HepG2 (cell line): ENCODE measurements around the gene PPP4R1. TPM values are rescaled to one million over a fixed set of nuclear protein-coding genes. Genes with fewer than 3 reads are reported as not detected.

Experiments used
- ATAC-seq: fragments of 200-7000 bp; cut with Tn5 transposase; 3 replicates; pipeline ENCODE4 v1.9.1; 2020; ENCODE audit warnings: mild to moderate bottlenecking, moderate library complexity
- BruUV-seq: library from RNA; stranded (reverse); fragments of 400-500 nt; replicated peaks from 2 replicates; lab custom pipeline; 2021; lab: Mats Ljungman, UMichigan
- CTCF ChIA-PET: fragments of 300-600 bp; formaldehyde crosslinking; extraction: SDS; loops from one replicate; lab custom pipeline; 2021; ENCODE audit warnings: low total read pairs, inconsistent platforms, low intra/inter-chr PET ratio; lab: Yijun Ruan, JAX
- POLR2A ChIA-PET: fragments of 350-600 bp; sonication (Branson Sonifier 250); formaldehyde crosslinking; loops from one replicate; lab custom pipeline; 2020; ENCODE audit warnings: antibody characterized with exemption, inconsistent platforms; lab: Yijun Ruan, JAX
- DNase-seq: peaks from one replicate; pipeline ENCODE4 v3.0.0-alpha.2; 2015; ENCODE audit warnings: low spot score
- FAIRE-seq: peaks from 3 replicates; lab custom pipeline; 2011; peaks lifted over from hg19 to GRCh38; lab: Jason Lieb, UNC
- H2AFZ ChIP-seq: one replicate; pipeline ENCODE4 v1.6.1; 2011; ENCODE audit warnings: low read length, inconsistent platforms
- H3K27ac ChIP-seq: fragments of 300-600 bp; 3 replicates; pipeline ENCODE4 v1.8.0; 2011; ENCODE audit warnings: mixed run types, mild to moderate bottlenecking, mixed read lengths, low read length, inconsistent platforms; ENCODE audit not compliant: insufficient read depth; ENCODE audit errors: extremely low read length
- H3K27me3 ChIP-seq, 2 experiments: fragments of 200-600 bp in 1 of 2; 2 replicates in 1 of 2; 3 replicates in 1 of 2; pipeline versions ENCODE4 v1.6.0 to v1.8.0; 2011; ENCODE audit warnings: low read length in 2 of 2, mild to moderate bottlenecking in 2 of 2, moderate library complexity in 2 of 2, inconsistent platforms in 1 of 2; ENCODE audit not compliant: insufficient read depth in 2 of 2, control insufficient read depth in 1 of 2
- H3K36me3 ChIP-seq, 2 experiments: fragments of 200-600 bp in 1 of 2; replicated peaks in 1 of 2; 2 replicates in 1 of 2; 3 replicates in 1 of 2; pipeline versions ENCODE4 v1.5.1 to v1.8.0; 2011; ENCODE audit warnings: low read length in 2 of 2, inconsistent platforms in 1 of 2; ENCODE audit not compliant: insufficient read depth in 2 of 2, control insufficient read depth in 1 of 2
- H3K4me1 ChIP-seq: 2 replicates; pipeline ENCODE4 v1.5.1; 2012; ENCODE audit warnings: low read length, inconsistent platforms; ENCODE audit not compliant: insufficient read depth
- H3K4me2 ChIP-seq: 2 replicates; pipeline ENCODE4 v1.6.0; 2011; ENCODE audit warnings: low read depth, low read length, inconsistent platforms
- H3K4me3 ChIP-seq, 3 experiments: fragments of 200-600 bp in 1 of 3; sonication (generic), shearing (Covaris generic) in 1 of 3; replicated peaks in 1 of 3; 2 replicates each; pipeline ENCODE4 v1.5.1; 2011 to 2016; ENCODE audit warnings: low read length in 3 of 3, inconsistent platforms in 2 of 3, low read depth in 2 of 3, mild to moderate bottlenecking in 2 of 3, control low read depth in 1 of 3, mixed read lengths in 1 of 3; ENCODE audit not compliant: insufficient read depth in 1 of 3
- H3K79me2 ChIP-seq: one replicate; pipeline ENCODE4 v1.6.1; 2011; ENCODE audit warnings: low read length, inconsistent platforms; ENCODE audit not compliant: insufficient read depth
- H3K9ac ChIP-seq: 2 replicates; pipeline ENCODE4 v1.6.0; 2011; ENCODE audit warnings: mild to moderate bottlenecking, low read depth, low read length, inconsistent platforms; ENCODE audit not compliant: insufficient read depth
- H3K9me3 ChIP-seq: 2 replicates; pipeline ENCODE4 v1.5.1; 2012; ENCODE audit warnings: mild to moderate bottlenecking, low read length
- H4K20me1 ChIP-seq: 2 replicates; pipeline ENCODE4 v1.6.0; 2011; ENCODE audit warnings: inconsistent platforms, mild to moderate bottlenecking, low read length, moderate library complexity; ENCODE audit not compliant: insufficient read depth
- MNT ChIP-seq: fragments of 450-650 bp; IDR thresholded peaks from 2 replicates; pipeline ENCODE4 v1.6.1; 2016
- NFE2 ChIP-seq: sonication (generic); formaldehyde crosslinking; IDR thresholded peaks from 2 replicates; pipeline ENCODE4 v1.4.0; 2020; ENCODE audit warnings: missing genetic modification reagents
- NR1H2 ChIP-seq: sonication (generic); formaldehyde crosslinking; IDR thresholded peaks from 2 replicates; pipeline ENCODE4 v1.8.1; 2022; ENCODE audit warnings: low read depth, missing genetic modification reagents, borderline replicate concordance
- REPIN1 ChIP-seq: sonication (generic); formaldehyde crosslinking; IDR thresholded peaks from 2 replicates; pipeline ENCODE4 v1.8.0; 2022; ENCODE audit warnings: missing genetic modification reagents, low read depth, mild to moderate bottlenecking, borderline replicate concordance
- RNF219 ChIP-seq: sonication (generic); formaldehyde crosslinking; IDR thresholded peaks from 2 replicates; pipeline ENCODE4 v1.5.0; 2020; ENCODE audit warnings: mild to moderate bottlenecking, missing genetic modification reagents
- SNAPC4 ChIP-seq: sonication (generic); formaldehyde crosslinking; IDR thresholded peaks from 2 replicates; pipeline ENCODE4 v1.4.0; 2020; ENCODE audit warnings: mild to moderate bottlenecking, missing genetic modification reagents
- SRF ChIP-seq: IDR thresholded peaks from 2 replicates; pipeline ENCODE4 v1.6.1; 2011; ENCODE audit warnings: mild to moderate bottlenecking, low read depth, low read length, moderate library complexity
- ZNF256 ChIP-seq: sonication (generic); formaldehyde crosslinking; conservative IDR thresholded peaks from 2 replicates; pipeline ENCODE4 v1.4.0; 2020; ENCODE audit warnings: missing genetic modification reagents
- WGBS: methylation state at CpG from one replicate; pipeline ENCODE4 v1.1.6; 2017; ENCODE audit warnings: low lambda C conversion rate; 5-methylcytosine and 5-hydroxymethylcytosine counted together
- in situ Hi-C: cut with HindIII; loops from 2 replicates; pipeline ENCODE4 v1.10.0; 2017; ENCODE audit warnings: low pct_unique_long_range_greater_than_20kb; ENCODE audit not compliant: extremely low pct_ligation_motif_present
- intact Hi-C: fragments of 100-400 bp; cut with micrococcal nuclease; formaldehyde crosslinking; loops from one replicate; pipeline ENCODE4 v1.10.0; 2022; ENCODE audit not compliant: unreplicated experiment
- polyA plus RNA-seq, 8 experiments: library from polyadenylated mRNA; depleted of rRNA in 3 of 8; stranded (reverse) in 7 of 8; unstranded in 1 of 8; fragments of >200 nt; fragmentation: Illumina TruSeq in 4 of 8; extraction: Trizol in 4 of 8; gene quantifications; 2 replicates each; pipeline versions ENCODE4 v1.2.1 to v1.2.3, GENCODE V29; 2011 to 2016; ENCODE audit warnings: low read depth in 4 of 8, missing spikeins in 1 of 8, mixed read lengths in 1 of 8; ENCODE audit not compliant: insufficient read depth in 1 of 8
- total RNA-seq, 5 experiments: library from RNA; depleted of rRNA; stranded (reverse); fragments of >200 nt; fragmentation: Illumina TruSeq; extraction: Trizol; gene quantifications; 2 replicates each; pipeline ENCODE4 v1.2.3, GENCODE V29; 2016; ENCODE audit warnings: low read depth in 1 of 5

The PPP4R1 gene
- total and polyA plus RNA-seq, 2 of the 13 experiments (the other 11 are each of a cell fraction or from before 2014, with no cell fraction given), result 66.5 to 72.4 TPM

GRCh38 chr18:9545029-9545428 is 69.3 kb downstream of the PPP4R1 start (continued):
- TF ChIP-seq NFE2, result no peak
- TF ChIP-seq SRF, result no peak
- no peak for TF ChIP-seq SNAPC4 (CRISPR knock-in tag)
- TF ChIP-seq NR1H2 (CRISPR knock-in tag), result no peak

GRCh38 chr18:9542924-9543323 is 71.4 kb downstream of the PPP4R1 start:
- intact Hi-C loops, result no loop called here
- FAIRE-seq, result no peak
- in situ Hi-C loops, result no loop called here
- TF ChIP-seq ZNF256 (CRISPR knock-in tag), result no peak
- TF ChIP-seq MNT, result peak; percentile 67
- TF ChIP-seq REPIN1 (CRISPR knock-in tag), result no peak
- TF ChIP-seq RNF219 (CRISPR knock-in tag), result no peak

More at GRCh38 chr18:9542924-9543323, 71.4 kb downstream of the PPP4R1 start:
- 76% methylated on average over 4 of the region's 4 CpGs for WGBS
- Histone ChIP-seq H3K9ac (no peak overlapping the region), H4K20me1 (no peaks in the 10 kb centered on the region), H3K36me3 (peaks cover 6 to 22% of the 10 kb centered on the region in 2 experiments), H3K4me3 (no peak overlapping the region), H3K4me2 (no peak overlapping the region), H3K79me2 (no peaks in the 10 kb centered on the region), H3K27me3 (no peaks in the 10 kb centered on the region), H3K4me1 (peaks cover 26% of the 10 kb centered on the region), H3K27ac (no peak overlapping the region), H3K9me3 (no peaks in the 10 kb centered on the region), H2AFZ (no peak overlapping the region)
- CTCF ChIA-PET, result no interaction called here
- BruUV-seq, result no TSS peak
- POLR2A ChIA-PET, result no interaction called here
- ATAC-seq (no peak), DNase-seq (no peak)
